Erythroblast (primary cell): ENCODE measurements around the gene LOXL1.
"Not testable (repeated sequence)": the region's sequence is repeated elsewhere in the genome, so short reads cannot be mapped to it uniquely, and the experiment has no call there.

ENCODE experiments used
- DNase-seq, 2 experiments: peaks; one replicate each; lab custom pipeline; 2025; lab: John Stamatoyannopoulos, UW
- GATA1 ChIP-seq: IDR thresholded peaks from 2 replicates; pipeline ENCODE4 v1.6.1; 2011; ENCODE audit warnings: low read depth, mild to moderate bottlenecking, control low read depth, low read length, moderate library complexity
- POLR2A ChIP-seq: IDR thresholded peaks from 2 replicates; pipeline ENCODE4 v1.6.1; 2011; ENCODE audit warnings: mild to moderate bottlenecking, low read length

The LOXL1 gene

GRCh38 chr15:73954188-73955145 lies 28.2 kb downstream of the LOXL1 start:
- TF ChIP-seq GATA1, result no peak
- no peak for TF ChIP-seq POLR2A
- DNase-seq, result no peak

GRCh38 chr15:73955326-73955725 lies 29.1 kb downstream of the LOXL1 start:
- no peak for TF ChIP-seq GATA1
- no peak for TF ChIP-seq POLR2A
- DNase-seq, result no peak

GRCh38 chr15:73955861-73956742 lies 29.8 kb downstream of the LOXL1 start:
- no peak for DNase-seq
- TF ChIP-seq GATA1, result no peak
- TF ChIP-seq POLR2A, result no peak

- DNase-seq, result no peak
- TF ChIP-seq POLR2A, result no peak
- TF ChIP-seq GATA1, result no peak
These were observed 30.5 kb downstream of the LOXL1 start for GRCh38 chr15:73956743-73957135.

- DNase-seq, result no peak
- TF ChIP-seq POLR2A, result no peak
- TF ChIP-seq GATA1, result no peak
These were observed 31.0 kb downstream of the LOXL1 start for GRCh38 chr15:73957276-73957675.

GRCh38 chr15:73957785-73958184 lies 31.5 kb downstream of the LOXL1 start:
- TF ChIP-seq GATA1, result no peak
- TF ChIP-seq POLR2A, result no peak
- DNase-seq, result no peak

GRCh38 chr15:73959012-73959581 lies 32.8 kb downstream of the LOXL1 start:
- no peak for DNase-seq

GRCh38 chr15:73959801-73960200 lies 33.5 kb downstream of the LOXL1 start:
- no peak for DNase-seq
- TF ChIP-seq POLR2A (no peak), GATA1 (no peak)

More at GRCh38 chr15:73959012-73959581, 32.8 kb downstream of the LOXL1 start:
- TF ChIP-seq POLR2A (no peak), GATA1 (no peak)

GRCh38 chr15:73960472-73961070 lies 34.3 kb downstream of the LOXL1 start:
- DNase-seq, result not testable (repeated sequence)

- no peak for TF ChIP-seq POLR2A
- no peak for TF ChIP-seq GATA1
- DNase-seq, result no peak
These were observed 36.2 kb downstream of the LOXL1 start for GRCh38 chr15:73962433-73962832.

- DNase-seq, result peak; percentile 67 to 82
- no peak for TF ChIP-seq POLR2A
- no peak for TF ChIP-seq GATA1
These were observed 38.5 kb downstream of the LOXL1 start for GRCh38 chr15:73964736-73965093.

- no peak for DNase-seq
- TF ChIP-seq GATA1 (no peak), POLR2A (no peak)
These were observed 39.0 kb downstream of the LOXL1 start for GRCh38 chr15:73965094-73965757.

GRCh38 chr15:73965758-73966113 lies 39.5 kb downstream of the LOXL1 start:
- no peak for DNase-seq
- TF ChIP-seq GATA1 (no peak), POLR2A (no peak)
